OCI-LY7 (cell line): ENCODE measurements around the gene NCS1. TPM values are rescaled to one million over a fixed set of nuclear protein-coding genes. Genes with fewer than 3 reads are reported as not detected.
A peak's percentile ranks its signal among the peaks of the same experiment; 100 is the strongest.

Experiments
- BruUV-seq: library from RNA; stranded (reverse); fragments of 400-500 nt; replicated peaks from 2 replicates; lab custom pipeline; 2021; lab: Mats Ljungman, UMichigan
- CTCF ChIA-PET: fragments of 300-600 bp; sonication (Branson Sonifier 250); formaldehyde crosslinking; loops from one replicate; lab custom pipeline; 2022; ENCODE audit warnings: antibody characterized with exemption; ENCODE audit not compliant: unreplicated experiment; lab: Charles Lee
- POLR2A ChIA-PET: fragments of 300-600 bp; sonication (Branson Sonifier 250); formaldehyde crosslinking; loops from one replicate; lab custom pipeline; 2022; ENCODE audit warnings: antibody characterized with exemption; lab: Charles Lee
- DNase-seq: peaks from one replicate; pipeline ENCODE4 v3.0.0-alpha.2; 2015; ENCODE audit warnings: low spot score
- H2AFZ ChIP-seq: fragments of 200-600 bp; sonication (generic), shearing (Covaris generic); 2 replicates; pipeline ENCODE4 v1.6.1; 2014; ENCODE audit warnings: mild to moderate bottlenecking, antibody characterized with exemption, low read length, moderate library complexity
- H3K27ac ChIP-seq: fragments of 200-600 bp; sonication (generic); 2 replicates; pipeline ENCODE4 v1.5.1; 2014; ENCODE audit warnings: mixed run types, low read depth, mild to moderate bottlenecking, moderate library complexity, low read length, inconsistent platforms; ENCODE audit not compliant: poor library complexity, severe bottlenecking
- H3K36me3 ChIP-seq: fragments of 200-600 bp; sonication (generic); 2 replicates; pipeline ENCODE4 v1.6.1; 2014; ENCODE audit warnings: mild to moderate bottlenecking, antibody characterized with exemption, low read length, moderate library complexity, mixed read lengths; ENCODE audit not compliant: insufficient read depth
- H3K4me1 ChIP-seq: fragments of 200-600 bp; sonication (generic); 2 replicates; pipeline ENCODE4 v1.5.1; 2014; ENCODE audit warnings: mild to moderate bottlenecking, low read length; ENCODE audit not compliant: insufficient read depth, poor library complexity, severe bottlenecking
- H3K4me2 ChIP-seq: fragments of 200-600 bp; sonication (generic); 2 replicates; pipeline ENCODE4 v1.6.1; 2014; ENCODE audit warnings: mild to moderate bottlenecking, low read length
- H3K4me3 ChIP-seq: fragments of 200-600 bp; sonication (generic); 2 replicates; pipeline ENCODE4 v1.5.1; 2014; ENCODE audit warnings: mild to moderate bottlenecking, low read depth, low read length; ENCODE audit not compliant: poor library complexity, severe bottlenecking
- H3K79me2 ChIP-seq: fragments of 200-600 bp; sonication (generic); 2 replicates; pipeline ENCODE4 v1.6.1; 2016; ENCODE audit warnings: low read depth, mild to moderate bottlenecking, low read length, moderate library complexity, mixed read lengths; ENCODE audit not compliant: insufficient read depth
- H3K9me2 ChIP-seq: fragments of 200-600 bp; sonication (generic); 2 replicates; pipeline ENCODE4 v1.6.1; 2016; ENCODE audit warnings: mild to moderate bottlenecking, low read length, mixed read lengths; ENCODE audit not compliant: insufficient read depth
- H3K9me3 ChIP-seq: fragments of 200-600 bp; sonication (generic); 2 replicates; pipeline ENCODE4 v1.6.1; 2014; ENCODE audit warnings: mild to moderate bottlenecking, mixed run types, low read length, mixed read lengths
- H4K20me1 ChIP-seq: fragments of 200-600 bp; sonication (generic); 2 replicates; pipeline ENCODE4 v1.6.1; 2014; ENCODE audit warnings: mild to moderate bottlenecking, antibody characterized with exemption, low read length, moderate library complexity, mixed read lengths; ENCODE audit not compliant: insufficient read depth
- EZH2phosphoT487 ChIP-seq: fragments of 200-600 bp; sonication (generic); IDR thresholded peaks from 2 replicates; pipeline ENCODE4 v1.6.1; 2018; ENCODE audit warnings: low read depth, borderline replicate concordance, mild to moderate bottlenecking, mixed run types, antibody characterized with exemption, low read length, moderate library complexity, mixed read lengths
- intact Hi-C: fragments of 100-400 bp; cut with micrococcal nuclease; formaldehyde crosslinking; loops from one replicate; pipeline ENCODE4 v1.10.0; 2022; ENCODE audit not compliant: unreplicated experiment
- total RNA-seq, 2 experiments: library from RNA; depleted of rRNA in 1 of 2; stranded (reverse); fragments of >200 nt in 1 of 2; shearing (Covaris generic) in 1 of 2; gene quantifications; 2 replicates each; pipeline ENCODE4 v1.2.3, GENCODE V29; 2014 to 2022
- TF ChIP-seq, protein P1 (sequence below): fragments of 200-600 bp; sonication (generic); conservative IDR thresholded peaks from 2 replicates; pipeline ENCODE4 v1.5.1; 2014; ENCODE audit warnings: mild to moderate bottlenecking, antibody characterized with exemption, low read length, moderate library complexity, mixed read lengths

Gene NCS1
- total RNA-seq, 2 experiments from 2014 or later: not detected

DNA sequence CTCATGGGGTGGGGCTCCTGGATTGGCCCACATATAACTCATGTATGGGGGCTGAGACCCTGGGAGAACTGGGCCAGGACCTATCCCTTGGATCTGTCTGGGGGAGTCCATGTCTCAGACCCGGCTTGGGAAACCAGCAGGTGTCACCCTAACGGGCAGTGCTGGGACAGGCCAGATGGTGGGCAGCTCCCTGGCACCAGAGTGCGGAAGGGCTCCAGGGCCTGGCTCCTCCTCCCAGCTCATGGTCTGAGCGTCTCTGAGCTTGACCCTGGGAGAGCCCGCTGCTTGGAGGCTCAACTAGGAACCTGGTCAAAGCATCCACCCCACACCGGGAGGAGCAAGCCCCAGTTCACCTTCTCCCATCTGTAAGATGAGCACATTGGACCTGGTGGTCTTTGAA lies 15.5 kb upstream of the NCS1 start:
- Histone ChIP-seq H4K20me1 (no peaks in the 10 kb centered on the region), H3K4me1 (no peaks in the 10 kb centered on the region), H3K27ac (no peak overlapping the region), H3K4me2 (no peak overlapping the region), H3K9me3 (no peaks in the 10 kb centered on the region), H3K4me3 (no peak overlapping the region), H3K9me2 (no peaks in the 10 kb centered on the region), H2AFZ (no peak overlapping the region), H3K79me2 (no peaks in the 10 kb centered on the region), H3K36me3 (no peaks in the 10 kb centered on the region)
- TF ChIP-seq, protein P1, sequence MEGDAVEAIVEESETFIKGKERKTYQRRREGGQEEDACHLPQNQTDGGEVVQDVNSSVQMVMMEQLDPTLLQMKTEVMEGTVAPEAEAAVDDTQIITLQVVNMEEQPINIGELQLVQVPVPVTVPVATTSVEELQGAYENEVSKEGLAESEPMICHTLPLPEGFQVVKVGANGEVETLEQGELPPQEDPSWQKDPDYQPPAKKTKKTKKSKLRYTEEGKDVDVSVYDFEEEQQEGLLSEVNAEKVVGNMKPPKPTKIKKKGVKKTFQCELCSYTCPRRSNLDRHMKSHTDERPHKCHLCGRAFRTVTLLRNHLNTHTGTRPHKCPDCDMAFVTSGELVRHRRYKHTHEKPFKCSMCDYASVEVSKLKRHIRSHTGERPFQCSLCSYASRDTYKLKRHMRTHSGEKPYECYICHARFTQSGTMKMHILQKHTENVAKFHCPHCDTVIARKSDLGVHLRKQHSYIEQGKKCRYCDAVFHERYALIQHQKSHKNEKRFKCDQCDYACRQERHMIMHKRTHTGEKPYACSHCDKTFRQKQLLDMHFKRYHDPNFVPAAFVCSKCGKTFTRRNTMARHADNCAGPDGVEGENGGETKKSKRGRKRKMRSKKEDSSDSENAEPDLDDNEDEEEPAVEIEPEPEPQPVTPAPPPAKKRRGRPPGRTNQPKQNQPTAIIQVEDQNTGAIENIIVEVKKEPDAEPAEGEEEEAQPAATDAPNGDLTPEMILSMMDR: 0 out of 2 replicates have a peak, but pooled peaks have one; percentile 16
- TF ChIP-seq EZH2phosphoT487: no peak
- DNase-seq: no peak
- intact Hi-C loops: no loop called here
- BruUV-seq: no TSS peak
- ChIA-PET POLR2A (no interaction called here), CTCF (no interaction called here)

DNA sequence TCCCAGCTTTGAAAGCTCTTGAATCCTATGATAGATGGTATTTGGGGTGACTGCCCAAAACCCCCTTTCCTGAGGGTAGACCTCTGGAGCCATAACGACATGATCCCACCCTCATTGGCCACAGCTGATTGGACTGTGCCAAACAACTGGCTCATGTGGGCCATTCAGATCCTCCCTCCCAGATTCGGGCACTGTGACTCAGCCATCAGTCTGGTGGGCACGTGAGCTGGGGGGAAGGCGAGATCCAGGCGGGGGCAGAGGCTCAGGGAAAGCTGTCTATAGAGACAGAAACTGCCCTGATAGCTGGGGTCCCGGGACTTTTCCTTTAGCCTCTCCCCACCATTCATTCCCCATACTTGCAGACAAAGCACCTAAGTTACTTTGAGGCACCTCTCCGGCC lies 15.1 kb upstream of the NCS1 start:
- Histone ChIP-seq H3K36me3 (no peaks in the 10 kb centered on the region), H3K27ac (no peak overlapping the region), H3K79me2 (no peaks in the 10 kb centered on the region), H2AFZ (no peak overlapping the region), H3K4me3 (no peak overlapping the region), H3K4me1 (no peaks in the 10 kb centered on the region), H4K20me1 (no peaks in the 10 kb centered on the region), H3K9me2 (no peaks in the 10 kb centered on the region), H3K9me3 (no peaks in the 10 kb centered on the region), H3K4me2 (no peak overlapping the region)
- POLR2A ChIA-PET: no interaction called here
- TF ChIP-seq, protein P1: no peak
- no peak for TF ChIP-seq EZH2phosphoT487
- DNase-seq: no peak
- no TSS peak for BruUV-seq
- intact Hi-C loops: no loop called here
- CTCF ChIA-PET: no interaction called here

DNA sequence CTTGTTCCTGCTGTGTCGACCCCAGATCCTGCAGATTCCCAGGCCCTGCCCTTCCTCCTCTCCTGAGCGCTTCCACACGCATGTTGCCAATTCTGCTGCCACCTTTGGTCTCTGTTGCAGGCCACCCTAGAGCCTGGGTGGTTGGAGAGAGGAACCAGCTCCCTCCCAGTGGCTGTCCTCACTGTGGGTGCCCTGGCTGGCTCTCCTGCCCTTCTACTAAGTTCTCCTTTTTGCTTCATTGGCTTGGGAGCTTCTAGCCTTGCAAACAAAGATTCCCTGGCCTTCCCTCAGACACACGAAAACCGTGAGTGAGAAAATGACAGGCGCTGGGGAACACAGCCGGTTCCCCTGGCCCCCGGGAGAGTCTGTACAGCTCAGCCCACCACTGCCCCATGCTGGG lies 14.2 kb upstream of the NCS1 start:
- intact Hi-C loops: no loop called here
- ChIA-PET CTCF (no interaction called here), POLR2A (no interaction called here)
- no peak overlapping the region for H3K4me3 ChIP-seq
- H2AFZ ChIP-seq: no peak overlapping the region
- H3K27ac ChIP-seq: no peak overlapping the region
- no TSS peak for BruUV-seq
- TF ChIP-seq EZH2phosphoT487: no peak
- TF ChIP-seq, protein P1: no peak
- no peak for DNase-seq
- H3K9me2 ChIP-seq: no peaks in the 10 kb centered on the region
- H4K20me1 ChIP-seq: no peaks in the 10 kb centered on the region
- H3K9me3 ChIP-seq: no peaks in the 10 kb centered on the region
- H3K36me3 ChIP-seq: no peaks in the 10 kb centered on the region
- H3K4me2 ChIP-seq: no peak overlapping the region
- no peaks in the 10 kb centered on the region for H3K79me2 ChIP-seq
- H3K4me1 ChIP-seq: no peaks in the 10 kb centered on the region
